Measurements from ENCODE around the gene OPCML. TPM values are rescaled to one million over a fixed set of nuclear protein-coding genes. Genes with fewer than 3 reads are reported as not detected.

Gene OPCML
- total RNA-seq, 4 donors from 2014 or later, result 0.06 to 0.83 (median 0.24) TPM

- no peak for TF ChIP-seq POLR2A (IDR thresholded peaks at IDR 0.05; ENCODE audit: low read depth)
- TF ChIP-seq, protein P1, sequence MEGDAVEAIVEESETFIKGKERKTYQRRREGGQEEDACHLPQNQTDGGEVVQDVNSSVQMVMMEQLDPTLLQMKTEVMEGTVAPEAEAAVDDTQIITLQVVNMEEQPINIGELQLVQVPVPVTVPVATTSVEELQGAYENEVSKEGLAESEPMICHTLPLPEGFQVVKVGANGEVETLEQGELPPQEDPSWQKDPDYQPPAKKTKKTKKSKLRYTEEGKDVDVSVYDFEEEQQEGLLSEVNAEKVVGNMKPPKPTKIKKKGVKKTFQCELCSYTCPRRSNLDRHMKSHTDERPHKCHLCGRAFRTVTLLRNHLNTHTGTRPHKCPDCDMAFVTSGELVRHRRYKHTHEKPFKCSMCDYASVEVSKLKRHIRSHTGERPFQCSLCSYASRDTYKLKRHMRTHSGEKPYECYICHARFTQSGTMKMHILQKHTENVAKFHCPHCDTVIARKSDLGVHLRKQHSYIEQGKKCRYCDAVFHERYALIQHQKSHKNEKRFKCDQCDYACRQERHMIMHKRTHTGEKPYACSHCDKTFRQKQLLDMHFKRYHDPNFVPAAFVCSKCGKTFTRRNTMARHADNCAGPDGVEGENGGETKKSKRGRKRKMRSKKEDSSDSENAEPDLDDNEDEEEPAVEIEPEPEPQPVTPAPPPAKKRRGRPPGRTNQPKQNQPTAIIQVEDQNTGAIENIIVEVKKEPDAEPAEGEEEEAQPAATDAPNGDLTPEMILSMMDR (IDR thresholded peaks at IDR 0.05), result no peak
- no peak for TF ChIP-seq EP300 (IDR thresholded peaks at IDR 0.05)
- no peak for TF ChIP-seq POLR2AphosphoS5 (IDR thresholded peaks at IDR 0.05)
- Histone ChIP-seq H3K4me3 (no peak overlapping the region), H3K9me3 (no peaks in the 10 kb centered on the region), H3K27me3 (no peaks in the 10 kb centered on the region), H3K36me3 (no peaks in the 10 kb centered on the region), H3K27ac (replicated peaks in 1 of 4) (no peak overlapping the region), H3K4me1 (peaks cover 0 to 20% (median 17%) of the 10 kb centered on the region in 4 donors)
- DNase-seq (ENCODE audit: extremely low spot score), result no peak
- 14% methylated on average over 1 of the region's 1 CpG for WGBS
- intact Hi-C loops (cut with DNase I), result no loop called here
These were observed 1086.4 kb downstream of the OPCML start for GRCh38 chr11:132445859-132446291.

GRCh38 chr11:132444911-132445310 lies 1087.4 kb downstream of the OPCML start:
- 34% methylated on average over 2 of the region's 4 CpGs for WGBS
- no peak for DNase-seq (ENCODE audit: extremely low spot score)
- no peak overlapping the region for H3K27ac ChIP-seq (replicated peaks in 1 of 4)
- no peaks in the 10 kb centered on the region for H3K27me3 ChIP-seq
- no peak for TF ChIP-seq EP300 (IDR thresholded peaks at IDR 0.05)
- no peak for TF ChIP-seq POLR2A (IDR thresholded peaks at IDR 0.05; ENCODE audit: low read depth)
- TF ChIP-seq POLR2AphosphoS5 (IDR thresholded peaks at IDR 0.05), result no peak
- TF ChIP-seq, protein P1 (IDR thresholded peaks at IDR 0.05), result no peak
- H3K9me3 ChIP-seq, result no peaks in the 10 kb centered on the region
- intact Hi-C loops (cut with DNase I), result no loop called here
- H3K4me1 ChIP-seq, result peaks cover 0 to 20% (median 17%) of the 10 kb centered on the region in 4 donors
- H3K4me3 ChIP-seq, result no peak overlapping the region
- H3K36me3 ChIP-seq, result no peaks in the 10 kb centered on the region

DNA sequence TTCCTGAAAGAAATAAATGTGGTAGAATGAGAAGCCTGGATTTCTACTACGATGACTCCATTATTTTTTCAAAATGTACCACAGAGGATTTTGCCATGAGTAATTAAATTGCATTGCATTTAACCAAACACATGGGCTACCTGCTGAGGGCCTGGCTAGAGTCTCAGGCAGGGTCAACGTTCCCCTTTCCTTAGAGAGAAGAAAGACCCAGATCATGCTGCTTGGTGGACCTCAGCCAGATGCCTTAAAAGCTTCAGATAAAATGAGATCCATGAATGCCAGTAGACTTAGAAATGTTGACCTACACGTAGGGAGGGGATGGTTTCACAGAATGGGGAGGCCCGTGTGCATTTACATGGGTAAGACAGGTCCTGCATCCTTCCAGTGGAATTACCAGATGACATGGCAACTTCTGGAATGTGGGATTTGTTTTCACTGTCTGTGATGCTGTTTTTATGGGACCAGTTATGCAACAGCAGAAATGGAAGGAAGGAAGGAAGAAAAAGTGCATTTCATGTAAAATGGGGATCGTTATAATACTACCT lies 1092.5 kb downstream of the OPCML start:
- intact Hi-C loops (cut with DNase I), result no loop called here
- Histone ChIP-seq H3K27ac (replicated peaks in 1 of 4) (no peak overlapping the region), H3K27me3 (no peaks in the 10 kb centered on the region), H3K4me1 (peaks cover 0 to 2% (median 1%) of the 10 kb centered on the region in 4 donors), H3K4me3 (no peak overlapping the region), H3K36me3 (no peaks in the 10 kb centered on the region), H3K9me3 (no peaks in the 10 kb centered on the region)
- 79% methylated on average over 5 of the region's 5 CpGs for WGBS
- TF ChIP-seq POLR2A (IDR thresholded peaks at IDR 0.05; ENCODE audit: low read depth) (no peak), POLR2AphosphoS5 (IDR thresholded peaks at IDR 0.05) (no peak), EP300 (IDR thresholded peaks at IDR 0.05) (no peak)
- TF ChIP-seq, protein P1 (IDR thresholded peaks at IDR 0.05), result no peak
- DNase-seq (ENCODE audit: extremely low spot score), result no peak

DNA sequence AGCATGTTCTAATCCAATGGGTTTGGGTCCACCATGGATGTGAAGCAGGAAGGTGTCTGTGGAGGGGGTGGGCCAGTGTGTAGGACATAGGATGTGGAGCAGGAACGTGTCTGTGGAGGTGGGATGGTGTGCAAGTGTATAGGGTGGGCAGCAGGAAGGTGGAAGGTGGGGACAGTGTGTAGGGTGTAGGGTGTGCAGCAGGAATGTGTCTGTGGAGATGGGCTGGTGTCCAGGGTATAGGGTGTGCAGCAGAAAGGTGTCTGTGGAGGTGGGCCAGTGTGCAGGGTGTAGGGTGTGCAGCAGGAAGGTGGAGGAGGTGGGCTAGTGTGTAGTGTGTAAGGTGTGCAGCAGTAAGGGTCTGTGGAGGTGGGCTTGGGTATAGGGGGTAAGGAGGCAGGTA lies 1093.9 kb downstream of the OPCML start:
- Histone ChIP-seq H3K36me3 (no peaks in the 10 kb centered on the region), H3K9me3 (no peaks in the 10 kb centered on the region), H3K27me3 (no peaks in the 10 kb centered on the region), H3K4me3 (no peak overlapping the region), H3K27ac (replicated peaks in 1 of 4) (no peak overlapping the region), H3K4me1 (no peaks in the 10 kb centered on the region)
- DNase-seq (ENCODE audit: extremely low spot score), result no peak
- WGBS, result 87% methylated on average over 1 of the region's 1 CpG
- TF ChIP-seq, protein P1 (IDR thresholded peaks at IDR 0.05), result no peak
- TF ChIP-seq POLR2A (IDR thresholded peaks at IDR 0.05; ENCODE audit: low read depth) (no peak), POLR2AphosphoS5 (IDR thresholded peaks at IDR 0.05) (no peak), EP300 (IDR thresholded peaks at IDR 0.05) (no peak)
- intact Hi-C loops (cut with DNase I), result no loop called here

Measured in esophagus muscularis mucosa (tissue), 4 donors.